Heart right ventricle (tissue), 16 donors: Measurements from ENCODE around the gene STX16. TPM values are rescaled to one million over a fixed set of nuclear protein-coding genes. Genes with fewer than 3 reads are reported as not detected.
"Not testable (repeated sequence)": the region's sequence is repeated elsewhere in the genome, so short reads cannot be mapped to it uniquely, and the experiment has no call there.

Experiments used
- ATAC-seq, 8 donors: fragments of 200-7000 bp; cut with Tn5 transposase; one replicate each; pipeline ENCODE4 v1.9.1; 2020; ENCODE audit warnings: mild to moderate bottlenecking in 8 of 8, moderate library complexity in 8 of 8, moderate number of reproducible peaks in 1 of 8
- DNase-seq, 2 donors: peaks; one replicate each; pipeline ENCODE4 v3.0.0-alpha.2; 2020
- H3K27ac ChIP-seq, 10 donors: fragments of 200-600 bp; sonication (generic) in 2 of 10; one replicate each; pipeline versions ENCODE4 v1.5.0 to v1.8.0; 2020 to 2022; ENCODE audit warnings: mild to moderate bottlenecking in 3 of 10
- H3K27me3 ChIP-seq, 7 donors: fragments of 200-600 bp; one replicate each; pipeline ENCODE4 v1.8.0; 2021 to 2022; ENCODE audit warnings: mild to moderate bottlenecking in 2 of 7
- H3K36me3 ChIP-seq, 9 donors: fragments of 200-600 bp; sonication (generic) in 1 of 9; one replicate each; pipeline versions ENCODE4 v1.5.0 to v1.8.0; 2020 to 2022; ENCODE audit warnings: mild to moderate bottlenecking in 2 of 9
- H3K4me1 ChIP-seq, 9 donors: fragments of 200-600 bp; sonication (generic) in 1 of 9; one replicate each; pipeline versions ENCODE4 v1.5.0 to v1.8.0; 2020 to 2022; ENCODE audit warnings: mild to moderate bottlenecking in 4 of 9
- H3K4me3 ChIP-seq, 10 donors: fragments of 200-600 bp; sonication (generic) in 2 of 10; one replicate each; pipeline versions ENCODE4 v1.5.0 to v1.8.0; 2020 to 2022; ENCODE audit warnings: mild to moderate bottlenecking in 7 of 10, moderate library complexity in 2 of 10
- H3K9me3 ChIP-seq, 11 donors: fragments of 200-600 bp in 10 of 11; sonication (generic) in 2 of 11; one replicate each; pipeline versions ENCODE4 v1.5.0 to v1.8.0; 2013 to 2022; ENCODE audit warnings: mild to moderate bottlenecking in 2 of 11, control low read depth in 1 of 11, moderate library complexity in 1 of 11
- WGBS, 2 donors: extraction: QIAGEN DNeasy Blood & Tissue Kit; methylation state at CpG; one replicate each; pipeline ENCODE4 v1.1.7; 2013; ENCODE audit warnings: inconsistent platforms in 1 of 2; 5-methylcytosine and 5-hydroxymethylcytosine counted together
- intact Hi-C, 10 donors: fragments of 100-400 bp; cut with DNase I; formaldehyde crosslinking; loops; one replicate each; pipeline versions ENCODE4 v1.11.1 to v1.14.2; 2022
- polyA plus RNA-seq, 2 donors: library from polyadenylated mRNA; stranded (reverse); fragments of 200-250 nt; gene quantifications; one replicate each; pipeline ENCODE4 v1.2.3, GENCODE V29; 2013
- total RNA-seq, 10 donors: library from RNA; stranded (reverse); fragmentation: NEBNext Ultra II Directional in 3 of 10; extraction: Animal tissue kit (Norgen Biotek cat#: 25700) in 3 of 10; gene quantifications; one replicate each; pipeline versions ENCODE4 v1.2.1 to v1.2.4, GENCODE V29; 2021 to 2023
- TF ChIP-seq, protein P1 (sequence below), 9 donors: fragments of 200-600 bp; sonication (generic) in 2 of 9; IDR thresholded peaks; one replicate each; pipeline versions ENCODE4 v1.5.0 to v1.8.0; 2021 to 2022; ENCODE audit warnings: antibody characterized with exemption in 9 of 9, mild to moderate bottlenecking in 5 of 9, moderate library complexity in 1 of 9
- donor health status: Arrhythmogenic right ventricular cardiomyopathy.
- donor health status: ischemic (EF 13 %, LVEDD 7.1; RV severe dilation, severe dysfunction).
- donor health status: healthy with polysubstance abuse.
- donor health status: DM: no; HTN: yes; CAD: no.
- donor health status: DM: no; HTN: no; CAD: no.
- donor health status: ischemic (EF 25% LVEDD 6.9; RV normal size, moderate dysfunction).
- donor health status: ischemic (EF 25% LVEDD 5.7; RV mildly dilated, moderate dysfunction).
- donor health status: healthy.
- donor health status: DM: yes; HTN: yes; CAD: no.
- donor health status: Ischemic cardiomyopathy.
- donor health status: ischemic (EF 35%, LVEDD 5.7; RV mildly dilated, moderate dysfunction).
- donor health status: nonischemic (EF 11% LVEDD 7.7; RV severe dilation, severe dysfunction).
- donor health status: DM: yes; HTN: yes; CAD: no.
- donor health status: PGD.
- donor health status: ischemic (EF 29% LVEDD 5.4; RV normal size, mild dysfunction).
- donor health status: nonischemic (EF 23%, LVEDD 6.1; RV moderate dilation, normal function).

The STX16 gene
- total and polyA plus RNA-seq, 12 donors, result 17.1 to 57.6 (median 27.0) TPM

- H3K4me1 ChIP-seq, result peaks cover 0 to 9% (median 0%) of the 10 kb centered on the region in 9 donors
- intact Hi-C loops, result loop anchor here in 2 of 10 donors (5.0 to 10.0 kb wide), 2 partner anchors 64 to 71 kb away; no protein-coding TSS in a partner anchor
- H3K4me3 ChIP-seq, result no peak overlapping the region
- peaks cover 0 to 50% (median 9%) of the 10 kb centered on the region in 7 donors for H3K27me3 ChIP-seq
- no peak overlapping the region for H3K27ac ChIP-seq
- H3K9me3 ChIP-seq, result no peaks in the 10 kb centered on the region
- H3K36me3 ChIP-seq, result no peaks in the 10 kb centered on the region
- ATAC-seq, result no peak
- WGBS, 2 donors, result 84 to 86% methylated on average over 7 of the region's 7 CpGs
- no peak for DNase-seq
- TF ChIP-seq, protein P1, sequence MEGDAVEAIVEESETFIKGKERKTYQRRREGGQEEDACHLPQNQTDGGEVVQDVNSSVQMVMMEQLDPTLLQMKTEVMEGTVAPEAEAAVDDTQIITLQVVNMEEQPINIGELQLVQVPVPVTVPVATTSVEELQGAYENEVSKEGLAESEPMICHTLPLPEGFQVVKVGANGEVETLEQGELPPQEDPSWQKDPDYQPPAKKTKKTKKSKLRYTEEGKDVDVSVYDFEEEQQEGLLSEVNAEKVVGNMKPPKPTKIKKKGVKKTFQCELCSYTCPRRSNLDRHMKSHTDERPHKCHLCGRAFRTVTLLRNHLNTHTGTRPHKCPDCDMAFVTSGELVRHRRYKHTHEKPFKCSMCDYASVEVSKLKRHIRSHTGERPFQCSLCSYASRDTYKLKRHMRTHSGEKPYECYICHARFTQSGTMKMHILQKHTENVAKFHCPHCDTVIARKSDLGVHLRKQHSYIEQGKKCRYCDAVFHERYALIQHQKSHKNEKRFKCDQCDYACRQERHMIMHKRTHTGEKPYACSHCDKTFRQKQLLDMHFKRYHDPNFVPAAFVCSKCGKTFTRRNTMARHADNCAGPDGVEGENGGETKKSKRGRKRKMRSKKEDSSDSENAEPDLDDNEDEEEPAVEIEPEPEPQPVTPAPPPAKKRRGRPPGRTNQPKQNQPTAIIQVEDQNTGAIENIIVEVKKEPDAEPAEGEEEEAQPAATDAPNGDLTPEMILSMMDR (IDR thresholded peaks at IDR 0.05), result no peak
Measured at GRCh38 chr20:58638467-58639181, 12.5 kb upstream of the STX16 start.

- no peak for DNase-seq
- TF ChIP-seq, protein P1 (IDR thresholded peaks at IDR 0.05), result no peak
Measured at GRCh38 chr20:58639182-58640146, 11.6 kb upstream of the STX16 start.

DNA sequence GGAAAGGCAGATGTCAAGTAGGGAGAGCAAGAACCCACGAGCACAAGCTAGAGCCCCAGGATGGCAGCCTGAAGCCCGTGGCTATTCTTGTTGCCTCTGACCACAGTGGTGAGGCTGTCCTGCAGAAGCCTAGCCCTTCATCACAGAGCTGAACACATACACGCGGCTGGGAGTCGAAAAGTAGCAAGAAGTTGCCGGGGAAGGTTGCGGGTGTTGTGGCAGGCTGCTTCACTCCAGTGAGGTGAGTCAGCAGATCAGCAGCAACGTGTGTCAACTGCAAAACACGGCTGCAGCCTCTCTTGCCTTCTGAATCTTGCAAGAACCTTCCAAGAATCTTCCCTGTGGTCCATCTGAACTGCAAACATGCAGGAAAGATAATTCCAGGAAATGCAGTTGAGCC is 10.6 kb upstream of the STX16 start:
- 72 to 73% methylated on average over 9 of the region's 9 CpGs for WGBS, 2 donors
- Histone ChIP-seq H3K27me3 (peaks cover 0 to 38% (median 9%) of the 10 kb centered on the region in 7 donors), H3K4me3 (no peak overlapping the region), H3K4me1 (peaks cover 0 to 15% (median 5%) of the 10 kb centered on the region in 9 donors), H3K9me3 (no peaks in the 10 kb centered on the region), H3K36me3 (no peaks in the 10 kb centered on the region), H3K27ac (no peak overlapping the region)
- TF ChIP-seq, protein P1 (IDR thresholded peaks at IDR 0.05), result no peak
- intact Hi-C loops, result loop anchor here in 6 of 10 donors (10.0 kb wide), 5 partner anchors 156 to 406 kb away; partner anchors contain the start of genes GNAS (in 1 of the 6) and GNAS-AS1 (in 1 of the 6)
- no peak for ATAC-seq
- DNase-seq, result no peak

More at GRCh38 chr20:58639182-58640146, 11.6 kb upstream of the STX16 start:
- H3K27me3 ChIP-seq, result peaks cover 0 to 47% (median 9%) of the 10 kb centered on the region in 7 donors
- H3K9me3 ChIP-seq, result no peaks in the 10 kb centered on the region
- no peak overlapping the region for H3K27ac ChIP-seq
- intact Hi-C loops, result loop anchor here in 7 of 10 donors (5.0 to 10.0 kb wide), 7 partner anchors 65 to 405 kb away; partner anchors contain the start of genes GNAS (in 1 of the 7) and GNAS-AS1 (in 1 of the 7)
- 77 to 79% methylated on average over 19 of the region's 19 CpGs for WGBS, 2 donors
- no peak for ATAC-seq
- H3K36me3 ChIP-seq, result no peaks in the 10 kb centered on the region
- H3K4me3 ChIP-seq, result no peak overlapping the region
- H3K4me1 ChIP-seq, result peaks cover 0 to 7% (median 0%) of the 10 kb centered on the region in 9 donors

DNA sequence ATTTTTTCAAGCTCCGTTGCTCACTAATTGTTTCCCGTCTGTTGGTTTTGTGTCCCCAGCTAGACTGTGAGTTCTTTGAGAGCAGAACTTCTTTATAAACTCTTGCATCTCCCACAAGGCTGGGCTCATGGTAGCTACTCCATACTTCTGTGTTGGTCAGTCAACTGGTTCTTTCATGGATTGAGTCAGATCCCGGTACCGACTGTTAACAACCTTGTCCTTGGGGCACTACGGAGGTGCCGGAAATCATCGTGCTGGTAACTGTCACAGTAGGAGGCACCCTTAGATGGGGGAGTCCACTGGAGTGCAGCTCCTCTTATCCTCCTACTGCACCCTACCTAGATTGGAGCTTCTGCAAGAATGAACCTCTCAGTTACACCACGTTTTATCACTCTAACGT is 8.6 kb upstream of the STX16 start:
- TF ChIP-seq, protein P1 (IDR thresholded peaks at IDR 0.05), result no peak

DNA sequence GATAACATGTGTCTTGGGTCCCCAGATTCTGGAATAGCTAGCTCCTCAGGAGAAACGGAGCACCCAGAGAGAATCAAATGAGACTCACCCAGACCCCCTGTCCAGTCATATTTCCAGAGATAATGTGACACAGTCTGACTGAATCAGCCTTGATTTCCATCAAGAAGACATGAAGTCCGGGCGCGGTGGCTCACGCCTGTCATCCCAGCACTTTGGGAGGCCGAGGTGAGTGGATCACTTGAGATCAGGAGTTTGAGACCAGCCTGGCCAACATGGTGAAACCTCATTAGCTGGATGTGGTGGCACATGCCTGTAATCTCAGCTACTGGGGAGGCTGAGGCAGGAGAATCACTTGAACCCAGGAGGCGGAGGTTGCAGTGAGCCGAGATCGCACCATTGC is 8.2 kb upstream of the STX16 start:
- peaks cover 0 to 29% (median 9%) of the 10 kb centered on the region in 7 donors for H3K27me3 ChIP-seq
- intact Hi-C loops, result loop anchor here in 6 of 10 donors (10.0 kb wide), 5 partner anchors 158 to 408 kb away; partner anchors contain the start of genes GNAS (in 1 of the 6) and GNAS-AS1 (in 1 of the 6)
- not testable (repeated sequence) for H3K9me3 ChIP-seq

More for the DNA sequence above, 8.6 kb upstream of the STX16 start:
- Histone ChIP-seq H3K27me3 (peaks cover 0 to 29% (median 9%) of the 10 kb centered on the region in 7 donors), H3K27ac (no peak overlapping the region), H3K9me3 (no peaks in the 10 kb centered on the region), H3K36me3 (no peaks in the 10 kb centered on the region), H3K4me1 (peaks cover 0 to 18% (median 6%) of the 10 kb centered on the region in 9 donors), H3K4me3 (no peak overlapping the region)
- no peak for ATAC-seq
- no peak for DNase-seq
- intact Hi-C loops, result loop anchor here in 6 of 10 donors (10.0 kb wide), 5 partner anchors 158 to 408 kb away; partner anchors contain the start of genes GNAS (in 1 of the 6) and GNAS-AS1 (in 1 of the 6)
- WGBS, 2 donors, result 90 to 91% methylated on average over 9 of the region's 9 CpGs

More for the DNA sequence above, 8.2 kb upstream of the STX16 start:
- ATAC-seq, H3K36me3 ChIP-seq, DNase-seq, H3K27ac ChIP-seq, H3K4me3 ChIP-seq: not testable (repeated sequence)
- 93 to 95% methylated on average over 9 of the region's 9 CpGs for WGBS, 2 donors
- peaks cover 0 to 20% (median 8%) of the 10 kb centered on the region in 9 donors for H3K4me1 ChIP-seq
